Kasumi-1 (cell line): ENCODE measurements around the gene CXCR4.
"Not testable (repeated sequence)": the region's sequence is repeated elsewhere in the genome, so short reads cannot be mapped to it uniquely, and the experiment has no call there.

ENCODE experiments used
- DNase-seq, 2 experiments: peaks; one replicate each; lab custom pipeline; 2025; lab: John Stamatoyannopoulos, UW

The CXCR4 gene

DNA sequence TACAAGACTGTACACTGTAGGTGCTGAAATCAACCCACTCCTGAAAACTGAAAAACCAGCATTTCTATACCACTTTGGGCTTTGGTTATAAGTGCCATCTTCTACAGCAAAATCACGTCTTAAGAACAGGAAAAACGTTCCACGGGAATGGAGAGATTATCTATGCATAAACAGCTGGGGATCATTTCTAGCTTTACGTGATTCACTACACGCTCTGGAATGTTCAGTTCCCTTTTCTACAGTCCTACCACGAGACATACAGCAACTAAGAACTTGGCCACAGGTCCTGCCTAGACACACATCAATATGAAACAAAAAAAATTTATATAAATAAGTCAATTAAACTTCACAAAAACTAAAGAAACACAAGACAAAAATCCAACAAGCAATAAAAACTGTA, 3.6 kb downstream of the CXCR4 start:
- peak; percentile 19 to 26 for DNase-seq

DNA sequence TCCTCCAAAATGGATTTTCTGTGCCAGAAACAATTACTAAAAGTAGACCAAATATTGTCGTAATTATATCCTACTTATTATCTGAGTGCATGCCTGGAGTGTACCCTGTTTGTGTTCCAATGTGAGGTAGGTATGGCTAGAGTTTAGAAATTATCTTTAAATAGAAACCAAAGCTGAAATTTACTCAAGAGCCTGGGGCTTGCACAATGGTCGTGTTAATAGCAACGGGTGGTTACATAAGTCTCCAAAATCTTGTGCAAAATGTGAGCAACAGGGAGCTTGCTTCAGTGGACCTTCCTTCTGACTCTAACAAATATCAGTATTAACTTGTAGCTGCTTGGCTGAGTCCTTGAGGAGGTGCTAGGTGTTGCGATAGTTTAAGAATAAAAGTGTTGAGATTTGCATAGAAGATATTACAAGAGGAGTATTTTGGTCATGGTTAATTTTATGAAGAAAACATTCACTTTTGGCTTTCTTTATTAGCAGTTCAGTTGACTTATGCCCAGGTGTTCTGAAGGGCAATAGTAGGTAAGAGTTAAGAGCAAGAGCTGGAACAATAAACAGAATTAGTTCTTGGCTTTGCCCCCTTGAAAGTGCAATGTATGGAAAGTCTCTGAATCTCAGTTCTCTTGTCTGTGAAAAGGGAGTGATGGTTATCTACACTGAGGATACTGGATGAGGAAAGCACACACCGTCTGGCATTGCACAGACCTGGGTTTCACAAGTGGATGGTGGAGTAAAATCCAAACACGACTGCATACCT, 4.6 kb downstream of the CXCR4 start:
- DNase-seq, result peak; percentile 23 to 30

GRCh38 chr2:136112317-136113208, 5.4 kb downstream of the CXCR4 start:
- DNase-seq, result no peak

- DNase-seq, result no peak
These were observed 6.2 kb downstream of the CXCR4 start for GRCh38 chr2:136111711-136112110.

GRCh38 chr2:136110526-136110925, 7.4 kb downstream of the CXCR4 start:
- no peak for DNase-seq

DNA sequence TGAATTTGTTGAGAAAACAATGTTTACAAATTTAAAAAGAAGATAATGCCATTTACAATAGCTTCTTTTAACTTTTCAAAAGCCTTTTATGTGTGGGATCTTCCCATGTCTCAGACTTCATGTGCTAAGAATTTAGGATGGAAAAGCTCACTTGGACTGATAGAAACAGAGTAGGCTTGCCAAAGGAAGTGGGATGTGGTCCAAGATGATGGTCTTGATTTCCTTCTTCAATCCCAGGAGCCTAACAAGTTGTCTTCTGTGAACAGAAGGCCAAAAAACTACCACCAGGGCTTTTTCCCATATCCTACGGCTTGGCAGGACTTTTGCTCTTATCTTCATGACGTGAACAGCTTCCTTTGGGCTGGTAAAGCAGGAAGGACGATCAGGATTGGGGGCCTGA, 9.5 kb downstream of the CXCR4 start:
- DNase-seq, result no peak

GRCh38 chr2:136107051-136108033, 10.6 kb downstream of the CXCR4 start:
- DNase-seq, result no peak

DNA sequence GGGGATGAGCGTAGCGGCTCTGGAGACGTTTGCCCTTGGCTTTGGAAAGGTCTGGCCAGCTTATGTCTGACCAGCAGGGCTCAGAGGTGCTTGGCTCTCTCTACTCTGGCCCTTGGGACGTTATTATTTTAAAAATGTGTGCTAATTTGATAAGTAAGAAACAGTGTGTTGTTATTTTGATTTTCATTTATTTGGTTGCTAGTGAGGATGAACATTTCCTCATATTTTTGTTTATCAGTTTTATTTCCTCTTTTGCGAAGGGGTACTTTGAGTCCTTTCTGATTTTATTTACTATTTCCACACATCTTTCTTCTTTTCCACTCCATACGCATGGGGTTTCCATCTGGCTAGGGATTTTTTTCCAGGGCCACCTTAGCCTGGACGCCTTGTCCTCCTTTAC, 11.4 kb downstream of the CXCR4 start:
- DNase-seq, result no peak

DNA sequence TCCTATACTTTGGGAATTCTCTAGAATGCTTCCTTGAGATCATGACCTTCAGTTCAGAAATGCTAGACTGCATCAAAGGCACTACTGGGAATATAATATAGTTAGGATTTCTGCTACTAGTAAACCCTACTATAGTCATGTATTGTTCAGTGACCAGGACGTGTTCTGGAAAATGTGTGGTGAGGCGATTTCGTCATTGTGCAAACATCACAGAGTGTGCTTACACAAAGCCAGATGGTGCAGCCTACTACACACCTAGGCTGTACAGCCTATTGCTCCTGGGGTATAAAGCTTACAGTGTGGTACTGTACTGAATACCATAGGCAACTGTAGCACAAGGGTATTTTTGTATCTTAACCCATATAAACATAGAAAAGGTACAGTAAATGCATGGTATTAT, 13.0 kb downstream of the CXCR4 start:
- DNase-seq, result no peak

GRCh38 chr2:136101042-136101441, 16.9 kb downstream of the CXCR4 start:
- no peak for DNase-seq

- peak; percentile 45 to 49 for DNase-seq
These were observed 19.5 kb downstream of the CXCR4 start for GRCh38 chr2:136098441-136098840.

- DNase-seq, result no peak
These were observed 24.4 kb downstream of the CXCR4 start for GRCh38 chr2:136093583-136093982.

DNA sequence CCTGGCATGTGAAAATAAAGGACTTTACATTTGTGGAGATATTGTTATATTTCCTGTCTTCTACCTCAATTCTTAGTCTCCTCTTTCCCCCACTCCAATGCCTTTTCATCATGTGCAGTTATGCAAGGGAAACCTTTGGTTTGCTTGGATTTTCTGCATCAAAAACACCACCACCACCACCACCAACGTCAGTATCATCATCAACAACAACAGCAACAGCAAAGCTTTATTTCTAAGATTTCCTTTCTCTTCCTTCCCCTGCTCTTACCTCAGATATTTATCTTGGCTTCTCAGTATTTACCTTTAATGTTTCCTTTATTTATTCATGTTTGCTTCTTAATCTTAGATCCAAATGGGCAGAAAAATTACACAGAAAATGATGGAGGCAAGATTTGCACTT, 26.1 kb downstream of the CXCR4 start:
- no peak for DNase-seq

DNA sequence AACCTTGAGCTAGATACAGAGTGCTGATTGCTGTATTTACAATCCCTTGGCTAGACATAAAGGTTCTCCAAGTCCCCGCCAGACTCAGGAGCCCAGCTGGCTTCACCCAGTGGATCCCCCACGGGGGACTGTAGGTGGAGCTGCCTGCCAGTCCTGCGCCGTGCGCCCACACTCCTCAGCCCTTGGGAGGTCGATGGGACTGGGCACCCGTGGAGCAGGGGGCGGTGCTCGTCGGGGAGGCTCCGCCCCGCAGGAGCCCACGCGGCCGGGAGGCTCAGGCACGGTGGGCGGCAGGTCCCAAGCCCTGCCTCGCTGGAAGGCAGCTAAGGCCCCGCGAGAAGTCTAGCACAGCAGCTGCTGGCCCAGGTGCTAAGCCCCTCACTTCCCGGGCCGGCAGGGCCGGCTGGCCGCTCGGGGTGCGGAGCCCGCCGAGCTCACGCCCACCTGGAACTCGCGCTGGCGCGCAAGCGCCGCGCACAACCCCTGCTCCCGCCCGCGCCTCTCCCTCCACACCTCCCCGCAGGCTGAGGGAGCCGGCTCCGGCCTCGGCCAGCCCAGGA, 30.0 kb downstream of the CXCR4 start:
- DNase-seq, result not testable (repeated sequence)

DNA sequence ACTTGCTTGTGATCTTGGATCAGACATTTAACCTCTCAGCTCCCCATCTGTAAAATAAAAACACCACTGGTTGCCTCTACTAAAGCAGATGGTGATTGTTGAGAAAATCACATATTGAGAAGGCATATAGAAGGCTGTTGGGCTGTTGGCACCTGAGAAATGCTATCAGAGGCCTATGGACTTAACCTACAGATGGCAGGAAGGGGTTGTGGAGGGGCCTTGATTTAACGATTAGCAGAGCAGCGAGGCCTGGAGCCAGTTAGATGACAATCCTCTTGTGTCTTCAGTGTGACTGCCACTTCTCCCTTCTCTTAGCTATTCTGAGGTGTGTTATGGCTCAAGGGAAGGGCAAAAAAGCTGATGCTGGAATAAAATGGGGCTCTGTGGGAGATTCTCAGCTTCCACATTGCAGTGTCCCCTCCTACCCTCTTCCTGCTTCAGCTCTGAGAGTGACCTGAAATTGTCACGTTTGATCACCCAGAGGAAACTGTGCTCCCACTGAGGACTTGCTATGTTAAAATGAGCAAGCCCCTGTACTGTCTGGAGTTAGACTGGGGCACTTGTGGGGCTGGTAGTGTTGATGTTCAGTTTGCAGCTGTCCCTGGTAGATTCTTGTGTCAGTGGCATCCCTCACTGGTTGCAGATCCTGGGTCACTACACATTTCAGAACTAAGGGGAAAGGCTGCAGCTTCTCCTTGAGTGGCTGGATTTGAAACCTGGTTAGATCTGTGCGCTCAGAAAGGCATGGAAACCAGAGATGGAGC, 31.5 kb downstream of the CXCR4 start:
- no peak for DNase-seq

- DNase-seq, result no peak
These were observed 32.3 kb downstream of the CXCR4 start for GRCh38 chr2:136085453-136086209.

DNA sequence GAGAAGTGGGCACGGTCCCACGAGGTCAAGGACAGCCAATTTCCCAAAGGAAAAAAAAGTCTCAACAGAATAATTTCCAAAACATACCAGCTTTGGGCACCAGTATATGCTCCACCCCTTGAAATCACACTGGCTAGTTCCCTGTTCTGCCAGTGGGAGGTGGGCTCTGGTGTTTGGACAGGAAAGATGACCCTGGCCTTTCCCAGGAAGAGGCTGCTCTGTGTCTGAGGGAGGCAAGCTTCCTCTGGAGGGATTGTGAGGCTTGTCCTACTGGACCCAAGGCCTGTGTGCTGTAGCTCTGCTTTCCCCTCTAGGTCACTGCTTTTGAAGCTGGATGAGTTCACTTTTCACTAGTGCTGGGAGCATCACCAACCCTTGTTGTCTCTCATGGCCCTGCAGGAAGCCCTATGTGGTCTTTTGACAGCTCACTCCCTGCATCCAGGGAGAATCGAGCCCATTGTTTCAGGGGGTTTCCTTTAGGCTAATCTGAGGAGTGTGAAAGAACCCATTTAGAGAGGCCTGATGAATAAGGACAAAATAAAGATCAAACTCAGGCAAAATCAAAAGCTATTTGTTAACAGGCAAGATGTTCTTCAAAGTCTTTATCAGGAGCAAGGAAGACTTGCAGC, 36.3 kb downstream of the CXCR4 start:
- DNase-seq, result no peak

DNA sequence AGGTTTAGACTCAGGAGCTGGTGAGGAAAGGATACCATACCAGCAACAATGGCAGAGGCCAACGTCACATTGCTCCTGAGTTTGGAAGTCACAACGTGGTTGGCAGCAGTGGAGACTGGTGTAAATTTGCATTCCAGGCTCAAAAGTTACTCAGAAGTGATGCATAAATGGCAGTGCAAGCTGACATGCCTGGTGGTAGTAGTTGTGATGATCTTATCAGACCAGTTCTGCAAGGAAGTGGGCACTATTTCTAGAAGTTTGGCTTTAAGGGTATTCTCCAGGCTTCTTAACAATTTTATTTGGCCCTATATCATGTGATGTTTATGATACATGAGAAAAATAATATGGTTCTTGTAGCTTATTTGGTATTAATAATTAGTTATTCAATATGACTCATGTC, 37.8 kb downstream of the CXCR4 start:
- DNase-seq, result no peak

- DNase-seq, result no peak
These were observed 40.8 kb downstream of the CXCR4 start for GRCh38 chr2:136077107-136077506.

DNA sequence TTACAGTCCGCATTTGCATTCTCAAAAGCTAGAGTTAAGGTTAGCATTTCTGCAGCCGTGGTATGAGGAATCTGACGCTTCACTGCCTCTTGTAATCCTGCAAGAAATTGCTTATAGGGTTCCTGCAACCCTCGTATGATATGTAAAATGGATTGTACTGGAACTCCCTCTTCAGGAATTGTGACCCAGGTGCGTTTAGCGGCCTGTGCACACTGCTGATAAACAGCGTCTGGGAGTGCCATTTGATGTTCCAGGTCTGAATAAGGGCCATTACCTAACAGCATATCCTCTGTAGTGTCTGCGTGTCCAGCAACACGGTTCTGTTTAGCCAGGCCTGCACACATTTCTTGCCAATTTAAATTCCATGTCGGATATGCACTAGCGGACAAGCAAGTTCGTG, 42.5 kb downstream of the CXCR4 start:
- no peak for DNase-seq
